Cardiac fibroblast (primary cell): ENCODE data around the gene CD3E.

Experiments used
- DNase-seq, 2 donors: peaks; one replicate each; pipeline versions ENCODE4 v3.0.0 to v3.0.0-alpha.2; 2010; ENCODE audit warnings: low read depth in 2 of 2
- H3K4me3 ChIP-seq, 2 donors: replicated peaks in 1 of 2; 1 replicate in 1 of 2; 2 replicates in 1 of 2; pipeline ENCODE4 v1.5.1; 2011; ENCODE audit warnings: low read depth in 2 of 2, low read length in 2 of 2, mild to moderate bottlenecking in 2 of 2, moderate library complexity in 1 of 2
- TF ChIP-seq, protein P1 (sequence below): IDR thresholded peaks from one replicate; pipeline ENCODE4 v1.5.1; 2011; ENCODE audit warnings: low read depth, mild to moderate bottlenecking, low read length, inconsistent platforms

CD3E gene

DNA sequence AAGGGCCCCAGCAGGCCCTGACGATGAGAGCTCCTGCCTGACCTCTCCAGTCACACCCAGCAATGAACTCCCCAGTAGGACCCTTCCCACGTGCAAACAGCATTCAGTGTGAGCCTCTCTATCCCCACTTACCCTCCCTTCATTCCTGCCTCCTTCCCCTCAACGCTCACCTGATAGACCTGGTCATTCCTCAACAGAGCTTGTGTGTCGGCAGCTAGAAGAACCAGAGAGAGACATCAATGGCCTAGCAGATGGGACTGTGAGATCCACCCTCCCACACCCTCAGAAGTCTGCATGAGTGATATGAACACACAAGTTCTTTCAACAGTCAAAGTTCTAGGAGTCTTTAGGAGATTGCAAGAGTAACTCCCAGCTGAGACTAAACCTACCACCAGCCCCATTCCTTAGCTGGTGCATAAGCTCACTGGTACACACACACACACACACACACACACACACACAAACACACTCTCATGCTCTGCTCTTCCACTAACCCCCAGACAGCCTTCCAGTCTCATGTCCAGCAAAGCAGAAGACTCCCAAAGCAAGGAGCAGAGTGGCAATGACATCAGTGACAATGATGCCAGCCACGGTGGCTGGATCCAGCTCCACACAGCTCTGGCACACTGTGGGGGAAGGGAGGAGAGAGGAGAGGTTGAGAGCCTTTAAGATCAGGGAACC, 34.9 kb downstream of the CD3E start:
- no peak overlapping the region for H3K4me3 ChIP-seq
- no peak for DNase-seq
- TF ChIP-seq, protein P1, sequence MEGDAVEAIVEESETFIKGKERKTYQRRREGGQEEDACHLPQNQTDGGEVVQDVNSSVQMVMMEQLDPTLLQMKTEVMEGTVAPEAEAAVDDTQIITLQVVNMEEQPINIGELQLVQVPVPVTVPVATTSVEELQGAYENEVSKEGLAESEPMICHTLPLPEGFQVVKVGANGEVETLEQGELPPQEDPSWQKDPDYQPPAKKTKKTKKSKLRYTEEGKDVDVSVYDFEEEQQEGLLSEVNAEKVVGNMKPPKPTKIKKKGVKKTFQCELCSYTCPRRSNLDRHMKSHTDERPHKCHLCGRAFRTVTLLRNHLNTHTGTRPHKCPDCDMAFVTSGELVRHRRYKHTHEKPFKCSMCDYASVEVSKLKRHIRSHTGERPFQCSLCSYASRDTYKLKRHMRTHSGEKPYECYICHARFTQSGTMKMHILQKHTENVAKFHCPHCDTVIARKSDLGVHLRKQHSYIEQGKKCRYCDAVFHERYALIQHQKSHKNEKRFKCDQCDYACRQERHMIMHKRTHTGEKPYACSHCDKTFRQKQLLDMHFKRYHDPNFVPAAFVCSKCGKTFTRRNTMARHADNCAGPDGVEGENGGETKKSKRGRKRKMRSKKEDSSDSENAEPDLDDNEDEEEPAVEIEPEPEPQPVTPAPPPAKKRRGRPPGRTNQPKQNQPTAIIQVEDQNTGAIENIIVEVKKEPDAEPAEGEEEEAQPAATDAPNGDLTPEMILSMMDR: no peak

- TF ChIP-seq, protein P1: no peak
- no peak for DNase-seq
- no peak overlapping the region for H3K4me3 ChIP-seq
Measured at GRCh38 chr11:118340449-118340848, 35.9 kb downstream of the CD3E start.

GRCh38 chr11:118341261-118341660, 36.7 kb downstream of the CD3E start:
- no peak for DNase-seq
- TF ChIP-seq, protein P1: no peak
- no peak overlapping the region for H3K4me3 ChIP-seq

DNA sequence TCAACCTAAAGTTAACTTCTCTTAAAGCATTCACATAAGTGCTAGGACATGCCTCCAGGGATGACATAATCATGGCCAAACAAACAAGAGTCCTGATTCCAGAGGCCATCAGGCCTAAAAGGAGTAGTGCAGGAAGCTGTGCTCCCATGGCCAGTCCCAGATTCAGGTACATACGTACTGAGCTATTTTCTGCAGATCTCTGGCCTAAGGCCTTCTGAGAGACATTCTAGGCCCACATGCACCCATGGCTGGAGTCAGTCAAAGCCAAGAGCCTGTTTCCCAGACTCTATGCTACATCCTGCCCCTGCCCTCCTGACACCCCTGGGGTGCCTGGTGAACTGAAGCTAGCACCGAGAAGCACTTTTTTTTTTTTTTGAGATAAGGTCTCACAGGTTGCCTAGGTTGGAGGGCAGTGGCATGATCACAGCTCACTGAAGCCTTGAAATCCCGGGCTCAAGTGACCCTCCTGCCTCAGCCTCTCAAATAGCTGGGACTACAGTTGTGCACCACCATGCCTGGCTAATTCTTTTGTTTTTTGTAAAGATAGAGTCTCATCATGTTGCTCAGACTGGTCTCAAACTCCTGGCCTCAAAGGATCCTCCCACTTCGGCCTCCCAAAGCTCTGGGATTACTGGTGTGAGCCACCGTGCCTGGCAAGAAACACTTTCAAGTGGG, 37.4 kb downstream of the CD3E start:
- DNase-seq: no peak
- TF ChIP-seq, protein P1: no peak
- no peak overlapping the region for H3K4me3 ChIP-seq

GRCh38 chr11:118342503-118343161, 38.1 kb downstream of the CD3E start, which contains the start of gene CD3D:
CD3D (minus strand) TSS chr11:118342705; CDS start chr11:118342607, 98 bp downstream.
- no peak for DNase-seq
- TF ChIP-seq, protein P1: no peak

DNA sequence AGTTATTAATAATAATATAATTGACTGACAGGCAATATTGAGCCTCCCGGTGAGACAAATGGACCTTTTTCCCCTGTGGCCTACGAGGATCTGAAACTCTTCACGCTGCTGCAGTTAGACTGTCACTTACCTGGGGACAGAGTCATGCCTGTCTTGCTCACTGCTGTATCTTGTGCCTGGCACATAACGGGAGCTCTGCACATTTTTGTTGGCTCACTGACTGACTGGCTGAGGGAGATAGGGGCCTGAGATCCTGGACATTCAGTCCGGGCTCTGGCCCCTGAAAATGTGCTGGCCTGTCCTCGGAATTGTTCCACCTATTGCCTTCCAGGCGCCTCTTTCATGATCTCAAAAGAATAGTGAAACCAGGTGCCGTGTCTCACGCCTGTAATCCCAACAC, 38.7 kb downstream of the CD3E start:
- DNase-seq: no peak
- TF ChIP-seq, protein P1: no peak
- no peak overlapping the region for H3K4me3 ChIP-seq

More at GRCh38 chr11:118342503-118343161, 38.1 kb downstream of the CD3E start, which contains the start of gene CD3D:
- no peak within 1 kb of the TSS for H3K4me3 ChIP-seq
